ENCODE results near the gene TPSAB1.

DNA sequence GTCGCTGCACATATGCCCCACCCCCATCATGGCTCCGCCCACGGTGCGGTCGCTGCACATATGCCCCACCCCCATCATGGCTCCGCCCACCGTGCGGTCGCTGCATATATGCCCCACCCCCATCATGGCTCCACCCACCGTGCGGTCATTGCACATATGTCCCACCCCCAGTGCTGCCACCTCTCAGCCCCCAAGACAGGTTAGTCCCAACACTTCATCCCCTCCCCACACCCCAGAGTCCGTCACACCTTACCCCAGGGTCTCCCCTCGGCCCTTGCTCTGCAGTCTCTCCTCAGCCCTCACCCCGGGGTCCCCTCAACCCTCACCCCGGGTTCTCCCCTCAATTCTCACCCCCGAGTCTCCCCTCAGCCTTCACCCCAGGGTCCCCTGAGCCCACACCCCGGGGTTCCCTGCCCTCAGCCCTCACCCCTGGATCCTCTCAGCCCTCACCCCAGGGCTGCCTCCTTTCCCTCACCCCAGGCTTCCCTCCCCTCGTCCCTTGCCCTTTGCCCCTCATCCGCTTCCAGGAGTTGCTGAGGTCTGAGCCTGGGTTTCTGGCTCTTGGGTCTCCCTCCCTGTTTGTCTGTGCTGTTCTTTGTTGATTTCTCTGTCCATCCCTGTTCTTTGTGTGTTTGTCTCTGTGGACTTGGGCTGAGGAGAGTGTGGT, 41.0 kb upstream of the TPSAB1 start:
- TF ChIP-seq, protein P1, sequence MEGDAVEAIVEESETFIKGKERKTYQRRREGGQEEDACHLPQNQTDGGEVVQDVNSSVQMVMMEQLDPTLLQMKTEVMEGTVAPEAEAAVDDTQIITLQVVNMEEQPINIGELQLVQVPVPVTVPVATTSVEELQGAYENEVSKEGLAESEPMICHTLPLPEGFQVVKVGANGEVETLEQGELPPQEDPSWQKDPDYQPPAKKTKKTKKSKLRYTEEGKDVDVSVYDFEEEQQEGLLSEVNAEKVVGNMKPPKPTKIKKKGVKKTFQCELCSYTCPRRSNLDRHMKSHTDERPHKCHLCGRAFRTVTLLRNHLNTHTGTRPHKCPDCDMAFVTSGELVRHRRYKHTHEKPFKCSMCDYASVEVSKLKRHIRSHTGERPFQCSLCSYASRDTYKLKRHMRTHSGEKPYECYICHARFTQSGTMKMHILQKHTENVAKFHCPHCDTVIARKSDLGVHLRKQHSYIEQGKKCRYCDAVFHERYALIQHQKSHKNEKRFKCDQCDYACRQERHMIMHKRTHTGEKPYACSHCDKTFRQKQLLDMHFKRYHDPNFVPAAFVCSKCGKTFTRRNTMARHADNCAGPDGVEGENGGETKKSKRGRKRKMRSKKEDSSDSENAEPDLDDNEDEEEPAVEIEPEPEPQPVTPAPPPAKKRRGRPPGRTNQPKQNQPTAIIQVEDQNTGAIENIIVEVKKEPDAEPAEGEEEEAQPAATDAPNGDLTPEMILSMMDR (conservative IDR thresholded peaks at IDR 0.05) = no peak
- no peak for TF ChIP-seq EZH2 (IDR thresholded peaks at IDR 0.05; ENCODE audit: low read depth)

Data from PC-9 (cell line).